ENCODE data around the gene FAM114A1. TPM values are rescaled to one million over a fixed set of nuclear protein-coding genes. Genes with fewer than 3 reads are reported as not detected.

Gene FAM114A1
- total and polyA plus RNA-seq, 3 donors from 2014 or later = 30.9 to 96.2 (median 76.5) TPM

GRCh38 chr4:38967260-38968095 is 99.9 kb downstream of the FAM114A1 start:
- TF ChIP-seq POLR2A (IDR thresholded peaks at IDR 0.05) = no peak
- TF ChIP-seq, protein P1, sequence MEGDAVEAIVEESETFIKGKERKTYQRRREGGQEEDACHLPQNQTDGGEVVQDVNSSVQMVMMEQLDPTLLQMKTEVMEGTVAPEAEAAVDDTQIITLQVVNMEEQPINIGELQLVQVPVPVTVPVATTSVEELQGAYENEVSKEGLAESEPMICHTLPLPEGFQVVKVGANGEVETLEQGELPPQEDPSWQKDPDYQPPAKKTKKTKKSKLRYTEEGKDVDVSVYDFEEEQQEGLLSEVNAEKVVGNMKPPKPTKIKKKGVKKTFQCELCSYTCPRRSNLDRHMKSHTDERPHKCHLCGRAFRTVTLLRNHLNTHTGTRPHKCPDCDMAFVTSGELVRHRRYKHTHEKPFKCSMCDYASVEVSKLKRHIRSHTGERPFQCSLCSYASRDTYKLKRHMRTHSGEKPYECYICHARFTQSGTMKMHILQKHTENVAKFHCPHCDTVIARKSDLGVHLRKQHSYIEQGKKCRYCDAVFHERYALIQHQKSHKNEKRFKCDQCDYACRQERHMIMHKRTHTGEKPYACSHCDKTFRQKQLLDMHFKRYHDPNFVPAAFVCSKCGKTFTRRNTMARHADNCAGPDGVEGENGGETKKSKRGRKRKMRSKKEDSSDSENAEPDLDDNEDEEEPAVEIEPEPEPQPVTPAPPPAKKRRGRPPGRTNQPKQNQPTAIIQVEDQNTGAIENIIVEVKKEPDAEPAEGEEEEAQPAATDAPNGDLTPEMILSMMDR (IDR thresholded peaks at IDR 0.05) = no peak
- H3K9me3 ChIP-seq = no peaks in the 10 kb centered on the region
- no peak for DNase-seq
- intact Hi-C loops (cut with DNase I; ENCODE audit: low total_unique reads) = no loop called here
- no peaks in the 10 kb centered on the region for H3K36me3 ChIP-seq (ENCODE audit: low read depth, missing control alignments)
- no peak overlapping the region for H3K4me3 ChIP-seq
- WGBS, 2 donors = 89% methylated on average over 7 of the region's 7 CpGs
- no peaks in the 10 kb centered on the region for H3K27me3 ChIP-seq
- H3K27ac ChIP-seq = no peak overlapping the region
- H3K4me1 ChIP-seq = no peaks in the 10 kb centered on the region

- no peak for TF ChIP-seq POLR2A (IDR thresholded peaks at IDR 0.05)
- H3K36me3 ChIP-seq (ENCODE audit: low read depth, missing control alignments) = no peaks in the 10 kb centered on the region
- DNase-seq = no peak
- H3K4me1 ChIP-seq = no peaks in the 10 kb centered on the region
- no peaks in the 10 kb centered on the region for H3K9me3 ChIP-seq
- H3K27me3 ChIP-seq = no peaks in the 10 kb centered on the region
- no peak overlapping the region for H3K27ac ChIP-seq
- intact Hi-C loops (cut with DNase I; ENCODE audit: low total_unique reads) = no loop called here
- WGBS, 2 donors = 61 to 78% methylated on average over 5 of the region's 5 CpGs
- no peak overlapping the region for H3K4me3 ChIP-seq
Measured at GRCh38 chr4:38968668-38969067, 101.1 kb downstream of the FAM114A1 start.

DNA sequence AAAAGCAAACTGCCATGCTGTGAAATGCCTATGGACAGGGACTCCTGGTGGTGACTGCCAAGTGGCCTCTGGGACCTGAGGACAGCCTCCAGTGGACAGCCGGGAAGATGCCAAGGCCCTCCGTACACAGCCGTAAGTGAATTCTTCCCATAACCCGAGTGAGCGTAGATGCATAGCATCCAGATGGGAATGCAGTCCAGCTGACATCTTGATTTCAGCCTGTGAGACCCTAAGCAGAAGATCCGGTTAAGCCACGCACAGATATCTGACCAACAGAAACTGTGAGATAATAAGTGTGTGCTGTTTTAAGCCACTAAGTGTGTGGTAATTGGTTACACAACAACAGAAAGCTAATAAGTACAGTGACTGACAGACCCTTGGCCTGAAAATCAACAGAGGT is 108.7 kb downstream of the FAM114A1 start:
- no peak for DNase-seq
- H3K4me1 ChIP-seq = no peaks in the 10 kb centered on the region
- TF ChIP-seq, protein P1 (IDR thresholded peaks at IDR 0.05) = no peak
- TF ChIP-seq POLR2A (IDR thresholded peaks at IDR 0.05) = no peak
- no peak overlapping the region for H3K4me3 ChIP-seq
- no peaks in the 10 kb centered on the region for H3K27me3 ChIP-seq
- no peaks in the 10 kb centered on the region for H3K36me3 ChIP-seq (ENCODE audit: low read depth, missing control alignments)
- 80 to 90% methylated on average over 5 to 7 of the region's 7 CpGs for WGBS, 2 donors
- no peak overlapping the region for H3K27ac ChIP-seq
- no peaks in the 10 kb centered on the region for H3K9me3 ChIP-seq
- intact Hi-C loops (cut with DNase I; ENCODE audit: low total_unique reads) = no loop called here

DNA sequence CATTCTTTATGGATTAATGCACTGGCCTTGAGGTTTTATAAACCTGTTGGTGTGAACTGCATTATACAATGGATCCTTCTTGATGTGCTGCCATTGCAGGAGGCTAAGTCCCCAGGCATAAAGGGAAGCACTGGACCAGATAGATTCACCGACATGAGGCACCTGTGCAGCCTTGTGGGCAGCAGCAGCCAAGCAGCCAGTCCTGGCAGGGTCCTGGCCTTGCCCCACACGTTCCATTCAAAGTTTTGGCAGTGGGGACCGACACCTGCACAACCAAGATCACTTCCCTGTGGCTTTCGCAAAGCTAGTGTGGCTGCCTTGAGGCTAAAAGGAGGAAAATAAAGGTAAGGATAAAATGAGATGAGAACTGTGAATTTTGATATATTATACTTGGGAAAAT is 111.5 kb downstream of the FAM114A1 start:
- H3K27ac ChIP-seq = no peak overlapping the region
- H3K9me3 ChIP-seq = no peaks in the 10 kb centered on the region
- WGBS, 2 donors = 89 to 94% methylated on average over 4 of the region's 4 CpGs
- intact Hi-C loops (cut with DNase I; ENCODE audit: low total_unique reads) = no loop called here
- TF ChIP-seq POLR2A (IDR thresholded peaks at IDR 0.05) = no peak
- TF ChIP-seq, protein P1 (IDR thresholded peaks at IDR 0.05) = no peak
- no peaks in the 10 kb centered on the region for H3K36me3 ChIP-seq (ENCODE audit: low read depth, missing control alignments)
- no peak for DNase-seq
- H3K4me1 ChIP-seq = no peaks in the 10 kb centered on the region
- no peaks in the 10 kb centered on the region for H3K27me3 ChIP-seq
- H3K4me3 ChIP-seq = no peak overlapping the region

GRCh38 chr4:38979511-38980230 is 112.1 kb downstream of the FAM114A1 start:
- H3K36me3 ChIP-seq (ENCODE audit: low read depth, missing control alignments) = no peaks in the 10 kb centered on the region
- intact Hi-C loops (cut with DNase I; ENCODE audit: low total_unique reads) = no loop called here
- no peak overlapping the region for H3K27ac ChIP-seq
- no peak overlapping the region for H3K4me3 ChIP-seq
- H3K9me3 ChIP-seq = no peaks in the 10 kb centered on the region
- whole genome bisulfite sequencing, 2 donors = 71 to 72% methylated on average over 3 of the region's 3 CpGs
- TF ChIP-seq POLR2A (IDR thresholded peaks at IDR 0.05) = no peak
- TF ChIP-seq, protein P1 (IDR thresholded peaks at IDR 0.05) = no peak
- DNase-seq = no peak
- no peaks in the 10 kb centered on the region for H3K27me3 ChIP-seq
- no peaks in the 10 kb centered on the region for H3K4me1 ChIP-seq

Data from testis (tissue), 3 donors.